ENCODE measurements around the gene CAPS. TPM values are rescaled to one million over a fixed set of nuclear protein-coding genes. Genes with fewer than 3 reads are reported as not detected.
A peak's percentile ranks its signal among the peaks of the same experiment; 100 is the strongest.

The CAPS gene
- total and polyA plus RNA-seq, 12 donors = 1.3 to 14.1 (median 3.0) TPM

DNA sequence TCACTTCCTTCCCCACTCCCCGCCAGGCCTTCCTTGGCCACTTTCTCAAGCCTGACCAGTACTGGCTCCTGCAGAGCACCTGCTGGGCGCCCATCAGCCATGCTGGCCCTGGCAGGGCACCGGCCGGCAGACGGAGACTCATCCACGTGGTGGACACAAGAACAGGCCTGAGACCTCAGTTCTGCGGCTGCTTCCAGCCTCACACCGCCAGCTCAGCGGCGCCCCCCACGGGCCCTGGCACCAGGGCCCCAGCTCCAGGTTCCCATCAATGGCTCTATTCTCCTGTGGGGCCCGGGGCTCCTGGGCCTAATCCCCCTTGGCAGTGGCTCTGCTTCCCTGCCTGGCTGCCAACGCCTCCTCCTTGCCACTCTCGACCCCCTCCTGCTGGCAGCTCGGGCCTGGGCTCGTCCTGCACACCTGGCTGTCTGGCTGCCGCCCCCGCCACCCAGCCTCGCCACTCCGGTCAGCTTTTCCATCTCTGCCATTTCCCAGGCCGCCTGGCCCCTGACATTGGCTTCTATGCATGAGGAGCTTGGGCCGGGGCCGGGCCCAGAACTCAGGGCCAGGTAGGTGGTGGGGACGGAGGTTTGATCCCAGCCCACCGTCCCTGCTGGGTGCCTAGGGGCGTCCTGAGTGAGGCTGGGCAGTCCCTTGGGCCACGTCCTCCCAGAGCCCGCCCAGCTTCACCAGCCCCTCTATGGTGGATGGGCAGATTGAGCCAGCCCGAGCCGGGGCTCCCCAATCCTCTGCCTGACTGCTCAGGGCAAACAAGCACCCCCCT lies 16.7 kb upstream of the CAPS start:
- DNase-seq (no peak), ATAC-seq (no peak)
- WGBS, 2 donors = 89 to 92% methylated on average over 30 of the region's 30 CpGs
- TF ChIP-seq, protein P1, sequence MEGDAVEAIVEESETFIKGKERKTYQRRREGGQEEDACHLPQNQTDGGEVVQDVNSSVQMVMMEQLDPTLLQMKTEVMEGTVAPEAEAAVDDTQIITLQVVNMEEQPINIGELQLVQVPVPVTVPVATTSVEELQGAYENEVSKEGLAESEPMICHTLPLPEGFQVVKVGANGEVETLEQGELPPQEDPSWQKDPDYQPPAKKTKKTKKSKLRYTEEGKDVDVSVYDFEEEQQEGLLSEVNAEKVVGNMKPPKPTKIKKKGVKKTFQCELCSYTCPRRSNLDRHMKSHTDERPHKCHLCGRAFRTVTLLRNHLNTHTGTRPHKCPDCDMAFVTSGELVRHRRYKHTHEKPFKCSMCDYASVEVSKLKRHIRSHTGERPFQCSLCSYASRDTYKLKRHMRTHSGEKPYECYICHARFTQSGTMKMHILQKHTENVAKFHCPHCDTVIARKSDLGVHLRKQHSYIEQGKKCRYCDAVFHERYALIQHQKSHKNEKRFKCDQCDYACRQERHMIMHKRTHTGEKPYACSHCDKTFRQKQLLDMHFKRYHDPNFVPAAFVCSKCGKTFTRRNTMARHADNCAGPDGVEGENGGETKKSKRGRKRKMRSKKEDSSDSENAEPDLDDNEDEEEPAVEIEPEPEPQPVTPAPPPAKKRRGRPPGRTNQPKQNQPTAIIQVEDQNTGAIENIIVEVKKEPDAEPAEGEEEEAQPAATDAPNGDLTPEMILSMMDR (IDR thresholded peaks at IDR 0.05) = no peak
- Histone ChIP-seq H3K27me3 (peaks cover 0 to 6% (median 0%) of the 10 kb centered on the region in 7 donors), H3K27ac (peak overlapping the region in 1 of 10 donors; percentile 30), H3K4me3 (no peak overlapping the region), H3K36me3 (peaks cover 0 to 57% (median 16%) of the 10 kb centered on the region in 9 donors), H3K9me3 (no peaks in the 10 kb centered on the region), H3K4me1 (peaks cover 5 to 68% (median 40%) of the 10 kb centered on the region in 9 donors)
- intact Hi-C loops (cut with DNase I) = loop anchor here in 2 of 10 donors (5.0 to 10.0 kb wide), 2 partner anchors 75 to 93 kb away; partner anchors contain the start of gene NRTN (in 1 of the 2)

DNA sequence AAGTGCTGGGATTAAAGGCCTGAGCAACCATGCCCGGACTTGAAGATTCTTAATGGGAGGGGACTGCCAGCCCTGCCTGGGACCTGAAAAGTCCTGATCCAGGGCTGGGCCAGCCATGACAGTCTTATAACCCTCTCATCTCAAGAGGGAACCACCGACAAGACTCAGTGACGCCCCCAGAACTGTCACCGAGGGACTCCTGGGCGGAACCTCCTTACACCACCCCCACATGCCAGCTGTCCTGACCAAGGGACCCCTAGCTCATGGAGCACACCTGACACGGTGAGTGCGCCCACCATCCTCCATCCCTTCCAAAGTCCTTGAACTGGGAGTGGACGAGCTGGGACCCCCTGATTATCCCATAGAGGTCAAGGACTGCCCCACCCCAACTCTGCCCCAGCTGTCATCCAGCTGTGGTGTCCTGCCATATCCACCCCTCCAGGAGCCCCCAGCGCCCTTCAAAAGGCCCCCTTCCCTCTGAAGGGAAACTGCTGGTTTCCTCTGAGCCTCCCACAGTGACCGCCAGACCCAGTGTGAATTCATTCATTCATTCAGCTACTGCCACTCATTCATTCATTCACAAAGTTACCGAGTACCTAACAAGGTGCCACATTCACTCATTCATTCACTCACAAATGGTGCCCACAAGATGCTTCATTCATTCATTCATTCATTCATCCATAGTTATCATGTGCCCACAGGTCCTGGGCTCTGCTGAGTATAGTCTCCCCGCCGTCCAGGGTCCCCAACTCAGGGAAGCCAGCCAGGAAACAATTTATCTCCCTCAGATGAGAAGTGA lies 14.1 kb upstream of the CAPS start:
- no peak overlapping the region for H3K4me3 ChIP-seq
- TF ChIP-seq, protein P1 (IDR thresholded peaks at IDR 0.05) = no peak
- peaks cover 4 to 51% (median 29%) of the 10 kb centered on the region in 9 donors for H3K4me1 ChIP-seq
- intact Hi-C loops (cut with DNase I) = loop anchor here in 5 of 10 donors (5.0 to 10.0 kb wide), 3 partner anchors 72 to 95 kb away; partner anchors contain the start of genes RANBP3 (in 3 of the 5) and NRTN (in 1 of the 5)
- H3K27me3 ChIP-seq = no peaks in the 10 kb centered on the region
- no peak overlapping the region for H3K27ac ChIP-seq
- H3K9me3 ChIP-seq = no peaks in the 10 kb centered on the region
- DNase-seq (no peak), ATAC-seq (no peak)
- 85 to 90% methylated on average over 13 of the region's 13 CpGs for WGBS, 2 donors
- H3K36me3 ChIP-seq = peaks cover 0 to 50% (median 16%) of the 10 kb centered on the region in 9 donors

DNA sequence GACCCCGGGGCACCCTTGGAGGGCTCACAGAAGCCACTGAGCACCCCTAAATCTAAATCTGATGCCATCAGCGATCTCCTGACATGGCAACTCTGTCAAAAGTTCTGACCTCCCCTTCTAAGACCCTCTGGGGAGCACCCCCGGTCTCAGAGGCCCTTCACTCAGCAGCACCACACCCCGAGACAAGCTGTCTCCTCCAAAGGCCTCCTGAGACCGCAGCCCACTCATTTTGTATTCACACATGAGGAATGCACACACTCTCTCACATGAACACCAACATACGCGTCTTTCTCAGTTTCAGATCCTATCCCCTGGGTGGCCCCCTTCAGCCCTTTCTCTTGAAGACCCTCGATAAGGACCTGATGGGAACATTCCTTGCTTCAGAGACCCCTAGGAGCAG lies 13.1 kb upstream of the CAPS start:
- ATAC-seq = no peak
- intact Hi-C loops (cut with DNase I) = loop anchor here in 3 of 10 donors (5.0 kb wide), 1 partner anchor 76 kb away; the partner anchor contains the start of gene RANBP3 (in 3 of the 3)
- H3K36me3 ChIP-seq = peaks cover 0 to 40% (median 9%) of the 10 kb centered on the region in 9 donors

More for the DNA sequence above, 13.1 kb upstream of the CAPS start:
- 86 to 87% methylated on average over 8 of the region's 8 CpGs for WGBS, 2 donors
- no peak for DNase-seq
- TF ChIP-seq, protein P1 (IDR thresholded peaks at IDR 0.05) = no peak
- H3K9me3 ChIP-seq = no peaks in the 10 kb centered on the region
- H3K4me1 ChIP-seq = peaks cover 12 to 51% (median 33%) of the 10 kb centered on the region in 9 donors
- H3K4me3 ChIP-seq = no peak overlapping the region
- no peaks in the 10 kb centered on the region for H3K27me3 ChIP-seq
- H3K27ac ChIP-seq = no peak overlapping the region
